ENCODE data around the gene GPAT3.

GPAT3 gene

DNA sequence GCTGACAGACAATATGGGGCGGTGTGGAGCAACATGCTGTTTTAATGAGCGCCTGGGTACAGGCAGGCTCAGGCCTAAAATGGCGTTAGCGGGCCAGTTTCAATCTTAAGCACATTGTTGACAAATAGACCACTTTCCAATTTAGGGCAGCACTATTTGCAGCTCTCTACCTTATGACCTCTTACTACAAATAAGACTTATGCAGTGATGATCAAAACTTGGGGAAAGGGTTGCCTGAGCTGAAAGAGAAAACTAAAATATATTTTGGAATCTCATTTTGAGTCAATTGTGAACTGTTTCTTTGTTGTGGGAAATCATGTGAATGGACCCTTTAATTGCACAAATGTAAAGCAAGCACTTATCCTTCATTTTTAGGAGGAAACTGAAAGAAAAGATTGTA is 25.5 kb upstream of the GPAT3 start:
- Histone ChIP-seq H3K4me3 (ENCODE audit: low read length) (no peak overlapping the region), H3K27me3 (ENCODE audit: control insufficient read depth, insufficient read depth, low read length) (no peaks in the 10 kb centered on the region), H3K27ac (ENCODE audit: low read length) (no peak overlapping the region), H3K9me3 (ENCODE audit: control insufficient read depth, low read depth, low read length) (no peaks in the 10 kb centered on the region), H3K9ac (ENCODE audit: low read length) (no peak overlapping the region), H3K36me3 (ENCODE audit: control insufficient read depth, low read depth, low read length) (no peaks in the 10 kb centered on the region), H3K4me1 (ENCODE audit: control insufficient read depth, low read depth, low read length) (no peaks in the 10 kb centered on the region)

DNA sequence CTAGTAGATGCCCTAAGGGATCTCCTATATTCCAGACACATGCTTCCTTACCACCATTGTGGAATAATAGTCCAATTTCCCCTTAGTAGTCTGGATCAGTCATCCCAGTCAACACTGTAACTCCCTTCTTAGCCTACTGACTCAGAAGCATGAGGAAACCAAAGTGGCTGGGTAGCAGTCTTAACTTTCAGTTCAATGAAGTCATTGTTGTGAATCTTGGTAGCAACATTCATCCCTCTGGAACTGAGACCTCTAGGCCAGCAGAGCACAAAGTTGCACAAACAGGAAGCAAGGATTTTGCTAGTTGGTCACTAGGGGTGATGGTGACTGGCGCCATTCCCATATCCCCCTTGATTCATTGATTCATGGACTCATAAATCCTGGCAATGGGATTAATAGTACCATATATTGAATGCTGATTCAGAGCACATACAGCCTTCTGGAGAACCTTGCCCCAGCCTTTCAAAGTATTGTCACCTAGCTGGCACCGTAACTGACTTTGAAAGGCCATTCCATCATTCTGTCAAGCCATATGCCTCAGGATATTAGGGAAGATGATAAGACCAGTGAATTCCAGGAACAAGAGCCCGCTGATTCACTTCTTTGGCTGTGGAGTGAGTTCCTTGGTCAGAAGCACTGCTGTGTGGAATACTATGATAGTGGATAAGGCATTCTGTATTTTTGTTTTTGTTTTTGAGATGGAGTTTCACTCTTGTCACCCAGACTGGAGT is 19.7 kb upstream of the GPAT3 start:
- Histone ChIP-seq H3K9ac (ENCODE audit: low read length) (no peak overlapping the region), H3K27ac (ENCODE audit: low read length) (no peak overlapping the region), H3K4me3 (ENCODE audit: low read length) (no peak overlapping the region)

DNA sequence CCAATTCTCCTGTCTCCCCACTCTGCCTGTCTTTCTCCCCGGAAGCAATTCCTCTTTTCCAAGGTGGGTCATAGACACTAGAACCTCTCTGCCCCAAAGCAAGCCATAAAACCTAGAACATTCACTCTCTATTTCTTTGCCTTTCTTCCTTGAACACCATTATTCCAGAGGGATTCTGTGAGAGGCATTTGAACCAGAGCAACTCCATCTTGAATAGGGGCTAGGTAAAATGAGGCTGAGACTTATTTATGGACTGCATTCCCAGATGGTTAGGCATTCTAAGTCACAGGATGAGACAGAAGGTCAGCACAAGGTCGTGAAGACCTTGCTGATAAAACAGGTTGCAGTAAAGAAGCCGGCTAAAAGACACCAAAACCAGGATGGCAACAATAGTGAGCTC is 13.7 kb upstream of the GPAT3 start:
- no peaks in the 10 kb centered on the region for H3K27me3 ChIP-seq (ENCODE audit: control insufficient read depth, insufficient read depth, low read length)
- no peak overlapping the region for H3K9ac ChIP-seq (ENCODE audit: low read length)
- H3K4me1 ChIP-seq (ENCODE audit: control insufficient read depth, low read depth, low read length): no peaks in the 10 kb centered on the region
- no peak overlapping the region for H3K4me3 ChIP-seq (ENCODE audit: low read length)
- H3K9me3 ChIP-seq (ENCODE audit: control insufficient read depth, low read depth, low read length): no peaks in the 10 kb centered on the region
- H3K27ac ChIP-seq (ENCODE audit: low read length): no peak overlapping the region
- no peaks in the 10 kb centered on the region for H3K36me3 ChIP-seq (ENCODE audit: control insufficient read depth, low read depth, low read length)

More for the DNA sequence above, 19.7 kb upstream of the GPAT3 start:
- H3K36me3 ChIP-seq (ENCODE audit: control insufficient read depth, low read depth, low read length): no peaks in the 10 kb centered on the region
- no peaks in the 10 kb centered on the region for H3K9me3 ChIP-seq (ENCODE audit: control insufficient read depth, low read depth, low read length)
- no peaks in the 10 kb centered on the region for H3K4me1 ChIP-seq (ENCODE audit: control insufficient read depth, low read depth, low read length)
- H3K27me3 ChIP-seq (ENCODE audit: control insufficient read depth, insufficient read depth, low read length): no peaks in the 10 kb centered on the region

DNA sequence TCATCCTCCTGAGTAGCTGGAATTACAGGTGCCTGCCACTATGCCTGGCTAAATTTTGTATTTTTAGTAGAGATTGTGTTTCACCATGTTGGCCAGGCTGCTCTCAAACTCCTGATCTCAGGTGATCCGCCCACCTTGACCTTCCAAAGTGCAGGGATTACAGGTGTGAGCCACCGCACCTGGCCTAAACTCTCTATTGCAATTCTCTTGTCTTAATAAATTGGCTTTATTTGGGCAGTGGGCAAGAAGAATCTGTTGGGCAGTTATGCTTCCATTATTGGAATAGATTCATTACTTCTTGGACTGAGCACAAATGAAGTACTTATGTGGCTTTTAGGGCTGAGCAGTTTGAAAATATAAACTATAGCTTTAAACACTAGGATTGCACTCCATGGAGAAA is 8.2 kb upstream of the GPAT3 start:
- H3K4me3 ChIP-seq (ENCODE audit: low read length): no peak overlapping the region
- no peaks in the 10 kb centered on the region for H3K9me3 ChIP-seq (ENCODE audit: control insufficient read depth, low read depth, low read length)
- no peak overlapping the region for H3K9ac ChIP-seq (ENCODE audit: low read length)
- H3K27ac ChIP-seq (ENCODE audit: low read length): no peak overlapping the region
- no peaks in the 10 kb centered on the region for H3K4me1 ChIP-seq (ENCODE audit: control insufficient read depth, low read depth, low read length)
- peaks cover 4% of the 10 kb centered on the region for H3K27me3 ChIP-seq (ENCODE audit: control insufficient read depth, insufficient read depth, low read length)
- no peaks in the 10 kb centered on the region for H3K36me3 ChIP-seq (ENCODE audit: control insufficient read depth, low read depth, low read length)

DNA sequence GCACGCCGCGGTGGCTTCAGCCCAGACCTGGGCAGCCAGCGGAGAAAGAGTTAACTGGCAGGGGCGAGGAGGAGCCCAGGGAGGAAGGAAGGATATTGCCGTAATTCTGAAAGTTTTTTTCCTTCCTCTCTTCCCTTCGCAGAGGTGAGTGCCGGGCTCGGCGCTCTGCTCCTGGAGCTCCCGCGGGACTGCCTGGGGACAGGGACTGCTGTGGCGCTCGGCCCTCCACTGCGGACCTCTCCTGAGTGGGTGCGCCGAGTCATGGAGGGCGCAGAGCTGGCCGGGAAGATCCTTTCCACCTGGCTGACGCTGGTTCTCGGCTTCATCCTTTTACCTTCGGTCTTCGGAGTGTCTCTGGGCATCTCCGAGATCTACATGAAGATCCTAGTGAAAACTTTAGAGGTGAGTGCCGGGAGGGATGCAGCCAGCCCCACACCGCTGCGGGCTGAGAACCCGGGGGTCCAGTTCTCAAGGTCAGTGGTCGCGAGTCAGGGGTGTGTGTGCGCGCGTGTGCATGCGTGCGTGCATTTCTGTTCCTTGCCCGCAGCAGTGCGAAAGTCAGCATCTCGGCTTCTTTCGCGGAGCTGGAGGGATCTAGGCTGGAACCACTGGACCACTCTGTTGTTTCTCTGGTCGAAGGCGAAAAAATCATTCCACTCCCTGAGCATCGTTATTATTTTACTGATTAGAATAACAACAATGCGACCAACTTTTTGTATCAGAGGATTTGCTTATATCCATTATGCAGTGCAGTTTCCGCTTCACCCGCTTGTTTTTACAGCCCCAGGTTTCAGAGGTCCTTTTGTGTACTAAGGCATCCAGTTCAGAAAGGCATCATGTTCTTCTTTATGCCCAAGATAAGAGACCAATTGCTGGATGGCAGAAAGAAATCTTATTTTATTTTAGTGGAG is 709 bp downstream of the GPAT3 start:
- H3K27me3 ChIP-seq (ENCODE audit: control insufficient read depth, insufficient read depth, low read length): peaks cover 67% of the 10 kb centered on the region
- no peak overlapping the region for H3K9ac ChIP-seq (ENCODE audit: low read length)
- H3K4me1 ChIP-seq (ENCODE audit: control insufficient read depth, low read depth, low read length): no peaks in the 10 kb centered on the region
- no peaks in the 10 kb centered on the region for H3K36me3 ChIP-seq (ENCODE audit: control insufficient read depth, low read depth, low read length)
- H3K9me3 ChIP-seq (ENCODE audit: control insufficient read depth, low read depth, low read length): no peaks in the 10 kb centered on the region
- H3K4me3 ChIP-seq (ENCODE audit: low read length): peak overlapping the region; percentile 86
- no peak overlapping the region for H3K27ac ChIP-seq (ENCODE audit: low read length)

DNA sequence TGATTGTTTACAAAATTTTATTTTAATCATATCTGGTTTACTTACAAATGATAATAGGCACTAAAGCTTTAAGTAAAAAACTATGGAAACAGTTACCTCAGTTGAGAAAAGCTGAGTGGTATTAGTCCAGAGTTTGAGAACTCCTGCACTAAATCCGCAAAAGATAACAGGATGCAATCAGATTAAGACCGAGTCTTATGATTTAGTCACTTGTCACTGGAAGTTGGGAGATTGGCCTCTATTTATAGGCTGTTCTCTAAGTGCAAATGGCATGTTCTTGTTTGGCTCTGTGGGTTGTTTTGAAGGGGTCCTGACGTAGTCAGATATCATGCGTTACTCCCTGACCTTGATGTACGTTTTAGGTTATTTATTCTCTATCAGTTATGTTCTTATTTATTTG is 6.3 kb downstream of the GPAT3 start:
- Histone ChIP-seq H3K36me3 (ENCODE audit: control insufficient read depth, low read depth, low read length) (no peaks in the 10 kb centered on the region), H3K9me3 (ENCODE audit: control insufficient read depth, low read depth, low read length) (no peaks in the 10 kb centered on the region), H3K4me3 (ENCODE audit: low read length) (no peak overlapping the region), H3K27ac (ENCODE audit: low read length) (no peak overlapping the region), H3K27me3 (ENCODE audit: control insufficient read depth, insufficient read depth, low read length) (peaks cover 19% of the 10 kb centered on the region), H3K4me1 (ENCODE audit: control insufficient read depth, low read depth, low read length) (no peaks in the 10 kb centered on the region), H3K9ac (ENCODE audit: low read length) (no peak overlapping the region)

DNA sequence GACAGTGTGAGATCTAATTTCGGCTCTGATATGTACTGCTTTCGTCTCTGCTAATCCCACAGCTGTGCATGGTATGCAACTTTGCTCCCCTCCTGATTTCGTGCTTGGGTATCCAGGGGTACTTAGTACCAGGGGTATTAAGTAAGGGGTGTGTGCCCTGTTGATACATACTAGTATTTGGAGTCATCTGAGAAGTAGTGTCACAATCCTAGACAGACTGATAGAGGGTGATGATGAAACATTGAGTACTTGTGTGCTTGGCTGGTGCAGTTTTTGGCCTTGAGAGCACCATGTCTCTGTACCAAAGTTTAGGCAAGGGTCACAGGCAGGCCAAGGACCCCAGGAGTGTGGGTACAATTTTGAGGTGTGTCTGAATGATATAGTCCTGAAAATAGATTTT is 10.9 kb downstream of the GPAT3 start:
- Histone ChIP-seq H3K4me3 (ENCODE audit: low read length) (no peak overlapping the region), H3K27ac (ENCODE audit: low read length) (no peak overlapping the region), H3K4me1 (ENCODE audit: control insufficient read depth, low read depth, low read length) (no peaks in the 10 kb centered on the region), H3K9me3 (ENCODE audit: control insufficient read depth, low read depth, low read length) (no peaks in the 10 kb centered on the region), H3K36me3 (ENCODE audit: control insufficient read depth, low read depth, low read length) (no peaks in the 10 kb centered on the region), H3K27me3 (ENCODE audit: control insufficient read depth, insufficient read depth, low read length) (no peaks in the 10 kb centered on the region), H3K9ac (ENCODE audit: low read length) (no peak overlapping the region)

DNA sequence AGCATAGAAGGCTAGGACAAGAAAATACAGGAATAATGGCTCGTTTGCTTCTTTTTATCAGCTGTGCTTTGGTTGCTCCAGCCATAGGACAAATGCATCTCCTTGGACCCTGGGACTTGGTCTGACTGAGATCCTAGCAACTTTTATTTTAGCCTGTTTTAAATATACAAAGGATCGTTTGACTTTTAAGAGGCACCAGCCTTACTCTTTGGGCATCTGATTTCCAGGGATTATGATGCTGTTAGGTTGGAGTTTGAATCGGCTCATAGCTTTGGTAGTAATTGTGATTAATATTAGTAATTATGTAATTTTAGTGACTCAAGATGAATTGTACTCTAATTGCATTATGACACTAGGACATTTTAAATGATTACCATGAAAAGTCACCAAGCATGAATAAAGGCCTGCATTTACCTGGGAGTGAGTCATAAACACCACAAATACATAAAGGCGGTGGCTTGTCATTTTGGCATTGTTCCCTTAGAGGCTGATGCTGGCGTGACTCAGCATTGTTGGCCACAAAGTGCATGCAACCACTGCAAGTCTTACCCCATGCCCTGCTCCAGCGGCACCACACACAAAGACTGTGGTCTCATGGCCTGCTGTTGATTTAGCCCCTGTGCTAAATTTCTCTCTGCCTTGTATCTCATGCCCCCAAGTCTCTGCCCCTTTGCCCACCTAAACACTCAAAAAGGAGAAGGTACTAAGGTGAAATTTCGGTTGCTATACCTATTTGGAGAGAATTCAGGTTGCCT is 12.4 kb downstream of the GPAT3 start:
- no peaks in the 10 kb centered on the region for H3K9me3 ChIP-seq (ENCODE audit: control insufficient read depth, low read depth, low read length)
- no peak overlapping the region for H3K9ac ChIP-seq (ENCODE audit: low read length)
- no peaks in the 10 kb centered on the region for H3K27me3 ChIP-seq (ENCODE audit: control insufficient read depth, insufficient read depth, low read length)
- H3K27ac ChIP-seq (ENCODE audit: low read length): no peak overlapping the region
- H3K4me3 ChIP-seq (ENCODE audit: low read length): no peak overlapping the region
- H3K4me1 ChIP-seq (ENCODE audit: control insufficient read depth, low read depth, low read length): no peaks in the 10 kb centered on the region
- H3K36me3 ChIP-seq (ENCODE audit: control insufficient read depth, low read depth, low read length): no peaks in the 10 kb centered on the region

DNA sequence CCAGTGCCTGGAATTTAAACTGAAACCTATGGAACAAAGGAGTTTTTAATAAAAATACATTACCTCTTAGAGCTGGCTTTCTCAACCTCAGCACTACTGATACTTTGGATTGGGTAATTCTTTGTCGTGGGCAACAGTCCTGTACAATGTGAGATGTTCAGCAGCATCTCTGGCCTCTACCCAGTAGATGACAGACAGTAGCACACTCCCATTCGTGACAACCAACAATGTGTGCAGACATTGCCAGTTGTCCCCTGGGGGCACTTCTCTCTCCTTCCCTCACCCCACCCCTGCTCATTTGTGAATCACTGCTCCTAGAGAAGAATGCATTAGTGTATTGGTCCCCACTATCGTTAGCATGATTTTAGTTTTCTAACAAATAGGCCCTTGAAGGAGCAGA is 16.2 kb downstream of the GPAT3 start:
- no peak overlapping the region for H3K27ac ChIP-seq (ENCODE audit: low read length)
- no peaks in the 10 kb centered on the region for H3K27me3 ChIP-seq (ENCODE audit: control insufficient read depth, insufficient read depth, low read length)
- H3K36me3 ChIP-seq (ENCODE audit: control insufficient read depth, low read depth, low read length): no peaks in the 10 kb centered on the region
- no peak overlapping the region for H3K4me3 ChIP-seq (ENCODE audit: low read length)
- no peak overlapping the region for H3K9ac ChIP-seq (ENCODE audit: low read length)
- no peaks in the 10 kb centered on the region for H3K4me1 ChIP-seq (ENCODE audit: control insufficient read depth, low read depth, low read length)
- H3K9me3 ChIP-seq (ENCODE audit: control insufficient read depth, low read depth, low read length): no peaks in the 10 kb centered on the region

DNA sequence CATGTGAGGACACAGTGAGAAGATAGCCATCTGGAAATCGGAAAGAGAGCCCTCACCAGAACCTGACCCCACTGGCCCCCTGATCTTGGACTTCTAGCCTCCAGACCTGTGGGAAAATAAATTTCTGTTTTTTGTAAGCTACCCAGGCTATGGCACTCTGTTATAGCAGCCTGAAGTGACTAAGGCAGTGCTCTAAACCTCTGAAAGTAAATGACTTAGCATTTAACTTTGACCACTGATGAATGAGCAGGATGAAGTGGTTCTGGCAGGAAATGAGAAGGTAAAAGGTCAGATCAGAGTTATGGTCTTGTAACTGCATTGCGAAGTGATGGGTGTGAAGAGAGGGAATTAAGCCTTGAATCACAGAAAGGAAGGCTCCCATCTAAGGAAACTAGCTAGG is 17.0 kb downstream of the GPAT3 start:
- Histone ChIP-seq H3K4me1 (ENCODE audit: control insufficient read depth, low read depth, low read length) (no peaks in the 10 kb centered on the region), H3K36me3 (ENCODE audit: control insufficient read depth, low read depth, low read length) (no peaks in the 10 kb centered on the region), H3K27me3 (ENCODE audit: control insufficient read depth, insufficient read depth, low read length) (no peaks in the 10 kb centered on the region), H3K27ac (ENCODE audit: low read length) (no peak overlapping the region), H3K9ac (ENCODE audit: low read length) (no peak overlapping the region), H3K4me3 (ENCODE audit: low read length) (no peak overlapping the region), H3K9me3 (ENCODE audit: control insufficient read depth, low read depth, low read length) (no peaks in the 10 kb centered on the region)

DNA sequence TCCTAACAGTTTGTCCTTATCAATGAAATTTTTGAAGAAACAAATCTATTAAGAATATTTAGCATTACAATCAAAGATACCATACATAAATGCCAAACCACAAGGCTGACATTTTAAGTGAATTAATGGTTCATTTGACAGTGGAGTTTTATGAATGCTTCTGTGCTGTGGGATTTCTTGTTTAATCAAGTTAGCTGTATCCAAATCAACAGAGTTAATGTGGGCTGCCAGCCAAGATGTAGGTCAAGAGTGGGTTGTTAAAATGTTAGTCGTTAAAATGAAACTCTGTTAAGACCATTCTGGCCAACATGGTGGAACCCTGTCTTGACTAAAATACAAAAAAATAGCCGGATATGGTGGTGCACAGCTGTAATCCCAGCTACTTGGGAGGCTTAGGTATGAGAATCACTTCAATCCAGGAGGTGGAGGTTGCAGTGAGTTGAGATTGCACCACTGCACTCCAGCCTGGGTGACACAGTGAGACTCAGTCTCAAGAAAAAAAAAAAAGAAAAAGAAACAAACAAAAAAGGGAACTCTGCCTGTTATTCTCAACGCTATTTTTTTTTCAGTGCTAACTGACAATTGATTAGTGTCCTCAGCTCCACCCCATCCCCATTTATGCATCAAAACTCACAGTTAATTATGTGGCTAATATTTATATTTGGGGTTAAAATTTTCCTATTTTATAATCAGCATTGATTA is 20.2 kb downstream of the GPAT3 start:
- Histone ChIP-seq H3K36me3 (ENCODE audit: control insufficient read depth, low read depth, low read length) (no peaks in the 10 kb centered on the region), H3K9me3 (ENCODE audit: control insufficient read depth, low read depth, low read length) (no peaks in the 10 kb centered on the region), H3K4me1 (ENCODE audit: control insufficient read depth, low read depth, low read length) (no peaks in the 10 kb centered on the region), H3K27ac (ENCODE audit: low read length) (no peak overlapping the region), H3K4me3 (ENCODE audit: low read length) (no peak overlapping the region), H3K27me3 (ENCODE audit: control insufficient read depth, insufficient read depth, low read length) (no peaks in the 10 kb centered on the region), H3K9ac (ENCODE audit: low read length) (no peak overlapping the region)
